ENCODE measurements around the gene LARP4B.
A peak's percentile ranks its signal among the peaks of the same experiment; 100 is the strongest.

The LARP4B gene

DNA sequence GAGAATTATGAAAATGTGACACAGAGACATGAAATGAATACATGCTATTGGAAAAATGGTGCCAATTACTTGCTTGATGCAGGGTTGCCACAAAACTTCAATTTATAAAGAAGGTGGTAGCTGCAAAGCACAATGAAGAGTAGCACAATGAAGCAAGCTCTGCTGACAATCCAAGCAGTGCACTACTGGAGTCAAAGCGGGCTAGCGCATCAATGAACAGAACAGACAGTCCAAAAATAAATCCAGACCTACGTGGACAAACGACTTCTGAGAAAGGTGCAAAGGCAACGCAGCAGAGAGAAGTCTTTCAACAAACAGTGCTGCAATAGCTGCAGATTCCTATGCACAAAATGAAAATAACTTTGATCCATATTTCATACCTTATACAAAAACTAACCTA, 75.8 kb downstream of the LARP4B start:
- H3K27ac ChIP-seq, result peak overlapping the region; percentile 63
- no peak for TF ChIP-seq CTCF (conservative IDR thresholded peaks at IDR 0.05)

GRCh38 chr10:855079-855478, 76.4 kb downstream of the LARP4B start:
- no peak for TF ChIP-seq CTCF (conservative IDR thresholded peaks at IDR 0.05)

DNA sequence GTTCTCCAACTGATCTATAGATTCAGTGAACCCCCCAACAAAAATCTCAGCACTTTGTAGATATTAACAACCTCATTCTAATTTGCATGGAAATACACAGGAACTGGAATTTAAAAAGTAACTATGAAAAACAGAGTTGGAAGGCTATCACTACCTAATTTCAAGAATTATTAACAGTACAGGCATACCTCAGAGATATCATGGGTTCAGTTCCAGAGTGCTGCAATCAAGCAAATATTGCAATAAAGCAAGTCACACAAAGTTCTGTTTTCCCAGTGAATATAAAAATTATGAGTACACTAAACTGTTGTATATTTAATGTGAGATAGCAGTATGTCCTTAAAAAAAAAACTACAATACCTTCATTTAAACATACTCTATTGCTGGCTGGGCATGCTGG, 78.5 kb downstream of the LARP4B start:
- no peak for TF ChIP-seq CTCF (conservative IDR thresholded peaks at IDR 0.05)
- no peak overlapping the region for H3K27ac ChIP-seq

More at GRCh38 chr10:855079-855478, 76.4 kb downstream of the LARP4B start:
- peak overlapping the region; percentile 63 for H3K27ac ChIP-seq

DNA sequence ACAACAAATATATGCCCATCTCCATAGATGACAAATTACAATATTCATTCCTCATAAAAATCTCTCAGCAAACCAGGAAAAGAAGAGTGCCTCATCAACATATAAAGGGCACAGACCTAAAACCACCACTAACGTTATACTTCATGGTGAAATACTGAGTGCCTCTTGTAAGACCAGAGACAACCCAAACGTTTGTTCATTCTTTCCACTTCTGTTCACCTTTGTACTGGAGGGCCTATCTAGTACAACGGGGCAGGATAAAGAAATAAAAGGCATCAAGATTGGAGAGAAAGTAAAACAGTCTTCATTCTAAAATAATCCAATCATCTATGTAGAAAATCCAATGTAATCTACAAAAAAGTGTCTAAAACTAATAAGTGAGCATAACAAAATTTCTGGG, 79.1 kb downstream of the LARP4B start:
- no peak overlapping the region for H3K27ac ChIP-seq
- TF ChIP-seq CTCF (conservative IDR thresholded peaks at IDR 0.05), result no peak

GRCh38 chr10:851901-852300, 79.6 kb downstream of the LARP4B start:
- H3K27ac ChIP-seq, result no peak overlapping the region
- no peak for TF ChIP-seq CTCF (conservative IDR thresholded peaks at IDR 0.05)

GRCh38 chr10:850093-850492, 81.4 kb downstream of the LARP4B start:
- TF ChIP-seq CTCF (conservative IDR thresholded peaks at IDR 0.05), result no peak
- no peak overlapping the region; the same call in 1 of the 2 replicates for H3K27ac ChIP-seq

DNA sequence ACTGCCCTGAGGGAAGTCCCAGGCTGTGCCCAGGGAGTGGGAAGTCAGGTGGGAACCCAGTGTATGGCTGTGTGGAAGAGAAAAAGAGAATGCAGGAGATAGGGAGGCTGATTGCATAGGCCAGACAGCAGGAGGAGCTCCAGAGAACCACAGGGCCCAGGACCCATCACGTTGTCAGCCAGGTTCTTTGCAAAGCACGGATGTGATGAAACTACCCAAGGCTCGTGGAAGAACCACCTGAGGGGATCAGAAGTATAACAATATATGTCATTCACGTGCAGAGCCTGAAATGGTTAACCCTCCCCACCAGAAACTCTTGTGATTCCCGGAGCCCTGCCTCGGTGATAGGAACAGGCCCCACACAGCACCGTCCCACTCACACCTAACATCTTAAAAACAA, 83.6 kb downstream of the LARP4B start:
- no peak for TF ChIP-seq CTCF (conservative IDR thresholded peaks at IDR 0.05)
- peak overlapping the region; percentile 74 for H3K27ac ChIP-seq

Data from VCaP (cell line).